Renal pelvis (tissue), 4 donors: ENCODE measurements around the gene RPS24. TPM values are rescaled to one million over a fixed set of nuclear protein-coding genes. Genes with fewer than 3 reads are reported as not detected.
"Not testable (repeated sequence)": the region's sequence is repeated elsewhere in the genome, so short reads cannot be mapped to it uniquely, and the experiment has no call there.

ENCODE experiments used
- DNase-seq: peaks from one replicate; pipeline ENCODE4 v3.0.0-alpha.2; 2013
- polyA plus RNA-seq, 3 donors: library from polyadenylated mRNA; unstranded; fragments of 120-200 nt; gene quantifications; one replicate each; pipeline ENCODE4 v1.2.1, GENCODE V29; 2013; ENCODE audit not compliant: insufficient read length in 3 of 3

The RPS24 gene
- polyA plus RNA-seq, 3 donors: 2,667 to 3,525 (median 2,868) TPM

DNA sequence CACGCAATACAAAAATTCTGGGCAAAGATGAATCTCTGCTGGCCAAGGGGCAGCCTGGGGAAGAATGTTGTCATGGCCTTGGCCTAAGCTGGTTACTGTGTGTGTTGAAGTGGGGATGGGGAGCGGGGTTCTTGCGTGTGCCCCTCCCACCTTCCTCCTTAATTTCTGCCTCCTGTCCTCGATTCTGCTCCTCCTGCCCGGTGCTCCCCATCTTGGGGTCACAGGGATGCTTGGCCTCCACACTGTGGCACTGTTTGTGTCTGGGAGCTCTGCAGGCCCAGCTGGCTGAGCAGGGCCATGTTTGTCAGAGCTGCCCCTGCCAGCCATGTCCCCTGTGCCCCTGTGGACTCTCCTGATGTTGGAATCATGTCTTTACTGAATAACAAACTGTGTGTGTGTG, 37.1 kb downstream of the RPS24 start:
- DNase-seq: no peak

DNA sequence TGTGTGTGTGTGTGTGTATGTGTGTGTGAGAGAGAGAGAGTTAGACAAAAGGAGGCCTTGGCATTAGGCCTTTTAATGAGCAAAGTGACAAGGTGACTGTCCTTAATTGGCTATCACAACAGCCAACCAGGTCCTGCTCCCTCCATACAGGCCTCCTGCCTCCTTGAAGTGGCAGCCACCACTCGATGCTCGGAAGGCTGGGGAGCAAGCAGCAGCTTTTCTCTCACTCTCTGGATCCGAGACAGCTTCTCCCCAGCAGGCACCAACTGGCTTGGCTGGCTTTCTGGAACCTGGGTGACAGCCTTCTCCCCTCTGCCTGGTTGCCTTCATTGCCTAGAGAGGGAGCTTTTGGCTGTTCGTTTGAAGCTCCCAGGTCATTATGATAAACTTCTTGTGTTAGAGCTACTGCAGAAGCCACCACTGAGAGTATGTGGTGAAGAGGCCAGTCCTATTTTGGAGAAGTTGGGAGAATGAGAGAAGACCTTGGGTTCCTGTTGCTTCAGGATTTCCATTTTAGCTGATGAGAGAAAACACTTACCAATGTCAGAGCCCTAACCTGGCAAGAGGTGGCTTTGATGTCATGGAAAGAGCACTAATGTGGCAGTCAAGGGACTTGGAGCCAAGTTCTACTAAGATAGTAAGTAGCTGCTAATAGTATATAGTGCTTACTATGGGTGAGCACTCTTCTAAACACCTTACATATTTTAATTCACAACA, 37.6 kb downstream of the RPS24 start:
- DNase-seq: no peak

- no peak for DNase-seq
Measured at GRCh38 chr10:78071857-78072179, 38.2 kb downstream of the RPS24 start.

- DNase-seq: no peak
Measured at GRCh38 chr10:78072504-78072903, 38.8 kb downstream of the RPS24 start.

DNA sequence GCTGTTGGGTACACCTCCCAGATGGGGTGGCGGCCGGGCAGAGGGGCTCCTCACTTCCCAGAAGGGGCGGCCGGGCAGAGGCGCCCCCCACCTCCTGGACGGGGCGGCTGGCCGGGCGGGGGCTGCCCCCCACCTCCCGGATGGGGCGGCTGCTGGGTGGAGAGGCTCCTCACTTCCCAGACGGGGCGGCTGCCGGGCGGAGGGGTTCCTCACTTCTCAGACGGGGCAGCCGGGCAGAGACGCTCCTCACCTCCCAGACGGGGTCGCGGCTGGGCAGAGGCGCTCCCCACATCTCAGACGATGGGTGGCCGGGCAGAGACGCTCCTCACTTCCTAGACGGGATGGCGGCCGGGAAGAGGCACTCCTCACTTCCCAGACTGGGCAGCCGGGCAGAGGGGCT, 42.1 kb downstream of the RPS24 start:
- not testable (repeated sequence) for DNase-seq

GRCh38 chr10:78078539-78079330, 45.1 kb downstream of the RPS24 start:
- DNase-seq: no peak

DNA sequence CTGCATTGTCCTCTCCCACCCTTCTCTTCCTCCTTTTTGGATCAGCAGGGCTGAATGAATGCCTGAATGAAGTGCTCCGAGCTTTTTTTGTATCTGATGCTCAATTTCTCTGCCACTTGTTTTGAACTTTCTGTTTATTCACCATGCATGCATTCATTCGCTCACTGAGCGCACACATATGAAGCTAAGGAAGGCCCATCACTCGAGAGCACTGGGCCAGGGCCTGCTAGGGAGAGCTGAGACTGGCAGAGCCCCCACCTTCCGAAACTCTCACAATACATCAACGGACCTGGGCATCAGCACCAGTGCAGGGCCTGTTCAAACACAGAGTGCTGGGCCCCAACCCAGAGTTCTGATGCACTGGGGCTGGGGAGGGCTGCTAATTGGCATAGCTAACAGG, 45.7 kb downstream of the RPS24 start:
- no peak for DNase-seq

GRCh38 chr10:78081292-78081691, 47.6 kb downstream of the RPS24 start:
- no peak for DNase-seq

DNA sequence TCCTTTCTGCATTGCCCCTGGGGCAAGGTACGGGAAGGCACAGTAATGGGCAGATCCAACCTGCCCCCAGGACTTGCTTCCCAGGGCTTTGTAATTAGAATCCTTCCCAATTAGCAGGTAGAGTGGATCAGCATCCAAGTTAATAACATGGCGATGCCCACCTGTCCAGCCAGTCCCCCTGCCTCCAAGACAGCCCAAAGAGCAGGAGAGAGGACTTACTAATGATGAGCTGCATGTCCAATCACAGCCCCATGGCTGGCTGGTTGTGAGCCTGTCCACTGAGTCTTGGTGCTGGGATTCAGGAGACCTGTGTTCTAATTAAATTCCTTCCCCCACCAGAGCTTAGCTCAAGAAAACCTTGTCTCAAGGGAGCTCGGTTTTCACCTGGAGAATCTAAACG, 49.0 kb downstream of the RPS24 start:
- DNase-seq: no peak

Other genes starting within 250 kb of the RPS24 start
- 10 to 100 TPM; 44.6 to 53.8 (median 46.0) TPM for gene DLG5, start 107.1 kb upstream of the RPS24 start, polyA plus RNA-seq
- gene POLR3A, start 4.3 kb upstream of the RPS24 start, polyA plus RNA-seq: 10 to 100 TPM; 17.0 to 21.6 (median 21.4) TPM